COLO829 (cell line): Measurements from ENCODE around the gene MN1.
A peak's percentile ranks its signal among the peaks of the same experiment; 100 is the strongest.
"Not testable (repeated sequence)": the region's sequence is repeated elsewhere in the genome, so short reads cannot be mapped to it uniquely, and the experiment has no call there.

Source experiments
- DNase-seq: peaks from one replicate; pipeline ENCODE4 v3.0.0; 2012; ENCODE audit warnings: low spot score

The MN1 gene

DNA sequence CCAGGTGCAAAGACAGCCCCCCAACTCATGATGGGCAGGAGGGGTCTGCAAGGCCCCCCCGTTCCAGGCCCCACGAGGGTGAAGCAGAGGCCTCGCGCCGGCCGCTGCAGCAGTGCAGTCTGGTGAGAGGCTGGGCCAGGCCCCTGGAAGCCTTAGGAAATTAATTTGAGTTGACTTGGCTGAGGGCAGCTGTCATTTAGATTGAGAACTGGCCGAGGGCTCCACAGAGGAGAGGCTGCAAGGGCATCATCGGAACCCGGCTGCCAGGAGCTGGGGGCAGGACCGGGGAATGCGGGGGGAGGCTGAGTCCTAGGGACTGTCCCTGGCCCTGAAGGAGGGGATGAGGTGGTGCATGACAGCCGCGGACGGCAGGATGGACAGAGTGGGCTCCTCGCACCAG is 39.9 kb downstream of the MN1 start:
- DNase-seq = no peak

DNA sequence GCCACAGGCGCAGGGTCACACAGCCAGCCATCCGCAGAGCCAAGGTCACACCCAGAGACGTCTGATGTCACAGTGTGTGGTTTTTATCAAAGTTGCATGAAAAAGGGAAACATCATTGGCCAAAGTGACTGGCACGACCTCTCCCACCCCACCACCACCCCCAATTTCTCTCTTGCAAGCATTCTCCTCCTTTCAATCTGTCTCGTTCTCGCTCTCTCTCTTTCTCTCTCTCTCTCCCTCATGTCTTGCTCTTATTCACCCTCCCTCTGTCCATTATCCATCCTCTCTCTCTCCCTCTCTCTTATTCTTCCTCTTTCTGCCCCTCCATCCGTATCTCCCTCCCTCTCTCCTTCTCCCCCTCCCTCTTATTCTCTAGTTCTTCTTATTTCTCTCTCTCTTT is 40.6 kb downstream of the MN1 start:
- DNase-seq = no peak

DNA sequence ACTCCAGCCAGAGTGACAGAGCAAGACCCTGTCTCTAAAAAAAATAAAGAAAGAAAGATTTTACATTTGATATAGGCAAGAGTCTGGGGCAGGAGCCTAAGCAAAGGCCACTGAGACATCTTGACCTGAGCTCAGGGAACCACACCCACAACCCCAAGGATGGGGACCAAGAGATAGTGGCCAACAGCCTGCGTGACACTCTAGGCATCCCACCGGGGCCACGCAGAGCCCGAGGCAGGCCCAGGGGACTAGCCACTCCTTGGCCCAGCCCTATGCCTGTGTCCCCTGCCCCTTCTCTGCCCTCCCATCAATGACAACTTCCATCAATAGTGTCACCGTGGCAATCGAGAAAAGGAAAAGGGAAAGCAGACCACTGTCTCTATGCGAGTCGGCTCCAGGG is 41.1 kb downstream of the MN1 start:
- no peak for DNase-seq

DNA sequence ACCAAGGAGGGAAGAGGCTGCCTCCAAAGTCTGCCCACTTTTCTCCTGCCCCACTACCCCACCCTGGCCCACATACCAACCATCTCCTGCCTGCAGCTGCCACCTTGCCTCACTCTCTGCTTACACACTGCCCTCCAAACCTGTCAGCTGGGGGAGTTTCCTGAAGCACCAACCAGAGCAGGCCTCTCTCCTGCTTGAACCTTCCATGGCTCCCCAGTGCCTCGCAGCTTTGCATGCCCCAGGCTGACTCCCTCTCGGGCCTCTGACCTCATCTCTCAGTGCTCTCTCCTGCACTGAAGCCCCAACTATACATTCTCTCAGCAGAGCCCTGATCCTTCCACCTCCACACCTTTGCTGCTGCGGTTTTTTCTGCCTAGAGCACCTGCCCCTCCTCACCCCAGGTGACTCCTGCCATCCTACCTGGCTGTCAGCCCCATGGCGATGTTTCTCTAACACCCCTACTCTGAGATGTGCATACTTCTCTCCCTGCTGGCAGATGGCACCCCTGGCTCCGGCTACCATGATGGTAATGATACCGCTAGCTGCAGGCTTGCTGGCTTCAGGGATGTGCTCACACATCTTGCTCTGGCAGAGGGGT is 43.5 kb downstream of the MN1 start:
- DNase-seq = no peak

DNA sequence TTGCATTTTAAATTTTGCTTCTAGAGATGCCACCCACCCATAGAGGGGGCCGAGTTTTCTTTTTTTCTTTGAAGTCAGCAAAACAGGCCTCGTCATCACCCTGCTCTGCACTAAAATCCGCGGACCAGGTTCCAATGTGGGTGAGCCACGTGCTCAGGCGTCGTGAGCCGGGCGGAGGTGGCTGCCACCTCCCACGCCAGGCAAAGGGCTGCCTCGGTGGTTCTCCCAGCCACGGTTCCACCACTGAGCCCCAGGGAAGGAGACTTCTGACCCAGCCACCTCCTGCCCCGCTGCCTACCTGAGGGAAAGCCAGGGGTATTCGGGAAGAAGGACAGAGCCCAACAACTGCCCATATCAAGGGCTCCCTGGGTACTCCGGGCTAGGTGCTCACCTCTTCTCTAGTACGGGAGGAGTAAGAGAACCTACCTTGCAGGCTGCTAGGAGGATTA is 45.3 kb downstream of the MN1 start:
- no peak for DNase-seq

DNA sequence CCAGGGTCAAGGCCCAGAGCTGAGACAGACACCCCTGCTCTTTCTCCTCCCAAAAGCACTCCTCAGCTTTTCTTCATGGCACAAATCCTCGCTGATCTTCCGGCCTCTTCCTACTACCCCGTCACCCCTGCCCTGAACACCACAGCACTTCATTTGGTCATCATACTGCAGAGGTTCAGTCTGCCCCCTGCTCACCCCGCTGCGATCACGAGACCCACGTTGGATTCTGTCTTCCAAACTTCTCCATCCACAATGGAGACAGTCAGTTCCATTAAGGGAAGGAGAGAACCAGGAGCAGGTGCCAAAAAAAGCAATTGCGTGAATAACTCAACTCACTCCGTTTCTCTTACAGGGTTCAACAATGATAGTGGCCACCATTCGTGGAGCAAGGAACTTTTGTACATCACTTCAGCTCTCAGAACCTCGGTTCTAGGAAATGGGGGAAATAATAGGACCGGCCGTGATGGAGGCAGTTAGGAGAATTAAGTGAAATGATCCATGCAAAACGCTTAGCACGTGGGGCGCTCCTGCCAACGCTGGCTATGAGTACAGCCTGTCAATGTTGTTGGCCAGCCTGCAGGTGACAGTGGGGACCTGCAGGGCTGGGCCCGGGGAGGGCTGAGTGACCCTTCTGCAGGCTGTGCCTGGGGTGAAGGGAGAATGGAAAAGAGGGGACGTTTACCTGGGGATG is 45.9 kb downstream of the MN1 start:
- no peak for DNase-seq

DNA sequence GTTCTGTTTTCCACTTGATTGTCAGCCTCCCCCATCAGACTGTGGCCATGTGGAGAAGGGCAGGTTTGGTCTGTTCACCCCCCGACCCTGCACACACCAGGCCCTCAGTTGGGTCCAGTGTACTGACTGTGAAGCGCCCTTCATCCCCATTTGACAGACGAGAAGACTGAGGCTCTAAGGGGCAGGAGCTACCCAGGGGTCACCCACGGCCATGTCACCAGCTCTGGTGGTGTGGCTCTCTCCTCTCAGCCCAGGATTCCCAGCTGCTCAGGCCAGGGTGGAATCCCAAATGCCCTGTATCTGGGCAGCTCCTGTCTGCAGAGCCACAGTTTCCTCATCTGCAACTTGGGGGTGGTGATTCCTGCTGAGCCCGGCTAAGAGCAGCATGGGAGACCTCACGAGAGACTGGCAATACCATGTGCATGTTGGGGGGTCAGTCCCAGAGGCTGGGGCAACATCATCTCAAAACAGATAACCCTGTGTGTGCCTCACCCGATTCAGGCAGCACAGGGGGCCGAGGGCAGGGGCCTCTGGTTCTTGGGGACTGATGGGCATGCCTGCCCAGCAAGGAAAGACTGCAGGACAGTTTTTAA is 46.6 kb downstream of the MN1 start:
- no peak for DNase-seq

DNA sequence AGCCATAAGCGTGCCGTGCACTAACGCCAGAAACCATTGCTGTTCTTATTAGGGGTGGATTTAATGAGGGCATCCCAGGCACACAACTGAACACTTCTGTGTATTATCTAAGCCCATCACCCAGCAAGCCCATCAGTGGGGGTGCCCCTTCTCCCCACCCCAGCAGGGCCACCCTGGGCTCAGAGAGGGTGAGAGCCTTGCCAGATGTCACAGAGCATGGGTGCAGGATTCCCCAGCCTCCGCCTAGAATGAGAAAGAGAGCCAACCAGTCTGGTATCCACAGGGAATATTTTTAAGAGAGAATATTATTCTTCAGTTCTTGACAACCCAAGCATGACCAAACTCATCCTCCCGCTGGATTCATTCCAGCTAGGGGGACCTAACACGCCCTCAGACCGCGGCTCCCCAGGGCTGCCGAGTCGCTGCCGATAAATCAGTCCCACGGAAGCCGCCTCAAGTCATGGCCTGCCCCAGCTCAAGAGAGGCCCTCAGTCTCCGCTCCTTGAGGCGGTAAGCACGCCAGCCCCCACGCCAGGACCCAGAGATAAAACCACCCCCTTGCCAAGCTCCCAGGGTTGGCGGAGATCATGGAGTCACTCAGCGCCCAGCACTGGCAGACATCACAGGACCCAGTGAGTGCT is 47.2 kb downstream of the MN1 start:
- DNase-seq = no peak

DNA sequence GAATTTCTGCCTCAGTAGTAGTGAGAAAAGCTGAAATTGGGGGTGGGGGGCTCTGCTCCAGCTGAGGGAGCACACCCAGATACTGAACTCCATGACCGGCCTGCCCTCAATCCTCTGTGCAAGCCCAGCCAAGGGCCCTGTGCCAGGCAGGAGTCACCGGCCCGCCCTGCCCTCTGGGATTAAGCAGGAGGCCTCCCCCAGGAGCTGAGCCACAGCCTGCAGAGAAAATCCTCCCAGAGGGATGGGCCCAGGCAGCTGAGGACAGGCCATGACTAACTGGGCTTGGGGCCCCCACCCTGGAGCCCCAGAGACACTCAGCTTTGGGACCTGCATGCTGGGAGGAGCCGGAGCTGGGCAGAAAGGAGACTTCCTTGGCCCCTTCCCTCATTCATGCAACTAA is 48.8 kb downstream of the MN1 start:
- no peak for DNase-seq

DNA sequence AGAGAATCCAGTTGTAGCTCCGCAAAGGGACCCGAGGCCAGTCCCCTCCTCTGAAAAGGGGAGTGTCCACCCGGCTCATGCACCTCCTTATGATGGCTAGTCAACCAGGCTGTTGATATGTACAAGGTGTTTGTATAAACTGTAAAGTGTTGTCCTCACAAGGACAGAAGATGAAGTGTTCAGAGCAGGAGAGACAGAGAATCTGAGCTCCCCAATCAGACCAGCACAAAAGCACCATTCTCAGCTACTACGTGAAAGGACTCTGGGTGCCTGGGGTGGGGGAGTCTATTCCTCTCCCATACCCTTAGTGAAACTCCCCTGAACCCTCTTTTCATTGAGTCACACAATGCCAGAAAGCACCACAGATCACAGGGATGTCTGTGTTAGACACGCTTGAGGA is 49.4 kb downstream of the MN1 start:
- DNase-seq = no peak

DNA sequence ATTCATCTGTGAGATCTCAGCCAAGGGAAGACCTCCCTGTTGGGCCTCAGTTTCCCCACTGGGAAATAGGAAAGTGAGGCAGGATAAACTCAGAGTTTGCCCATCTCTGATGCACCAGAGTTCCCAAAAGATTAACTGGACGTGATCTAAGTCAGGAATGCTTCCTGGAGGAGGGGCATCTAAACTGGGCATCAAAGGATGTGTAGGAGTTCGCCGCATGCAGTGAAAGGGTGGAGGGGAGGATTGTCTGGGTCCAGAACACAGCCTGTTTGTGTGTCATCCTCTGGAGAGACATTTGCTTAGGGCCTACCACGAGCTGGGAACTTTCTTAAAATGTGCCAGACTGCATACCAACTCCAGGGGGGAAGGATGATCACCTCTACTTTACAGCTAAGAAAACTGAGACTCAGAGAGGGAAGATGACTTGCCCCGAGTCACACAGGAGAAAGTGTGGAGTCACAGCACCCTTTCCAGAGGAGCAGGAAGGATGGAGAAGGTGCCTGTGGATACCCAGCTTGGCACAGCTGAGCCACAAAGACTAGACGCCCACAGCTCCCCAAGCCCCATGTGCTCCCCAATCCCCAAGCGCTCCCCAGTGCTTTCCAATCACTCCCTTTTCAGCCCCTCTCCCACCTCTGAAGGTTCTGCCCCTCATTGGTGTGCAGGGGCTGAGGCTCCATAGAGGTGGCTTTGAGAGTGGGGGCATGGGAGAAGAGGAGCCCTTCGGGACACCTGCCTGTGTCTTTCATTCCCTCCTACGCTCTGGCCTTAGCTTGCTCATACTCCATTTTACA is 50.1 kb downstream of the MN1 start:
- peak; percentile 52 for DNase-seq

DNA sequence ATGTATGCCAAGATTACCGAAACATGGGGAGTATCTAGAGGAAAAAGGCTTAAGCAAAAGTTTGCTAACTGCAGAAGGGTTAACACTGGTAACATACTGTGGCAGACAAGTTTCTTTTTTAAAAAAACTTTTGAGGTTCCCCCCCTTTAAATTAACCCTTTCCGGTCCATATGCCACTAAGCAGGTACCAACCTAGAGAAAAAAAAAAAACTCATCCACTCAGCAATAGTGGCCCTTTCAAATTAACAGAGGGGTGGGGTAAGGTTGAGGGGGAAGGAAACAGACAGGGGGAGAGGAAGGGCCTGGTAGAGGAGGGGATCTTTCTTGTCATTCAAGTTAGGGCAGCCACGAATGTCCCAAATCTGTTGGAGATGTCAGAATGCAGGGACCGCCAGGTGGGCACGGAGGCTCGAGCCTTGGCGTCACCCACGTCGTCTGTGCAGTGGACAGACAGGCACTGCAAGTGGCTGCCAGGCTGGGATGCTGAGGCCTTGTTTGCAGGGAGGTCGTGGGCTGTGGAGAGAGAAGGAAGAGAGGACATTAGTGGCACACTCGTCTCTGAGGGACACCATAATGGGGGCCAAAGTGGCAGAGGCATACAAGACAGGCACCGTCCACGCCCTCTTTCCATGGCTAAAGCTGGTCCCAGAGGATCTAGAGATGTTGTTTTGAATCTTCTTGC is 50.8 kb downstream of the MN1 start:
- DNase-seq = no peak

DNA sequence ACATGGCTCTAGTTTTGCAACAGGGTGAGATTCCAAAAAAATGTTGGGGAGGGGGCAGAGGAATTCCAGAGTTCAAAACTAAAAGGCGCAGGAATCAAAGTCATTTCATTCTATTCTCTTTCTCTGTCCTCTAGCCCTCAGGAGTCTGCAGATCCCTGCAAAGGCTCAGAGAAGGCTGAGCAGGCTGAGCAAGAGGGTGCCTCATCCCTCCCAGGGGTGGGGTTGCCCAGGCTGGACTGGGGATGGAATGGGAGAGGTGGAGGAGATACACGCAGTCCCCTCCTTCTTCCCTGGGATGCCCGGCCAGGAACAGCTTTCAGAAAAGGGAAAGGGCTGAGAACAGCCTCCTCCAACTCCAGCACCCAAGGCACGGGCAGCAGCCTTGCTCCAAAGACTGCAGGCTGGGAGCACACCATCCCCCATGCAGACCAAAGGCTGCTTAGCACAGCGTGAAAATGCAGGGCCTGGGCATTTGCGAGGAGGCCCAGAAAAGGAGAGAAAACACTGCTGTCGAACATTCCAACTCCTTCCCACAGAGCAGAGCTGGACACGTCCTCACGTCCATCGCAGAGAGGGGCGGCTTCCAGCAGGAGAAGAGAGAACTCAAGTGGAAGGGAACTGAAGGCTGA is 51.8 kb downstream of the MN1 start:
- DNase-seq = no peak

DNA sequence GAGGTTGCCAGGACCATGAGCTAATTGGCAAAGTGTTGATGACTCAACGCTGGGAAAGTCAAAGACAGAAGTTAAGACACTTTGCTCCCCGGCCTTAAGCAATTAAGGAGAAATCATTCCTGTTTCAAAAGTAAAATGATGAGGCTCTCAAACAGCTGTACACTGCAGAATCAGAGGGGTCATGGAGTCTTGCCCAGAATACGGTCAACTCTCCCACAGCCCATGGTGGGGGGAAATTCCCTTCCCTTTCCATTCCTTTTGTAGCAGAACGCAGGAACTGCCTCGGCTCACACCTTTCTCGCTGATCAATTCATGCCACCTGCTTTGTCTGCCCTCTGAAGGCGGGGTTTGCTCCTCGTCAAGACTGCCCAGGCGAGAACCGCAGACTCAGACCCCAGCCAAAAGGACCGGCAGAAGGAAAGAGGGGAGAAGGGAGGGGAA is 52.8 kb downstream of the MN1 start:
- DNase-seq = no peak

DNA sequence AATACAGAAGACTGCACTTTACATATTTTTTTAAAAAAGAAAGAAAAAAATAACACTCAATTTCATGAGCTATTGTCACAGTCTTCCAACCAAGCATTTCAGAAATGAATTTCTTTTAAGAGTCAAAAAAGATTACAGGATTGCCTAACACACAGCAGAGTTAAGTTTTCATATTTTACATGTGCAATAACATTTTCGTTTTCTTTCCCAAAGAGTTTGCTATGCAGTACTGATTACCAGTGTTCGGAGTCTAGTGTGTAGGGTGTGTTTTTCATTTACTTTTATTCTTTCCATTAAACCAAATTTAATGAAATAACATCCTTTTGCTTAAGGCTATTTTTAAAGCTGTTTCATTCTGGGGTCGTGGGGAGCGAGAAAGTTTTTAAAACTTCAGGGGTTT is 53.2 kb downstream of the MN1 start:
- no peak for DNase-seq

DNA sequence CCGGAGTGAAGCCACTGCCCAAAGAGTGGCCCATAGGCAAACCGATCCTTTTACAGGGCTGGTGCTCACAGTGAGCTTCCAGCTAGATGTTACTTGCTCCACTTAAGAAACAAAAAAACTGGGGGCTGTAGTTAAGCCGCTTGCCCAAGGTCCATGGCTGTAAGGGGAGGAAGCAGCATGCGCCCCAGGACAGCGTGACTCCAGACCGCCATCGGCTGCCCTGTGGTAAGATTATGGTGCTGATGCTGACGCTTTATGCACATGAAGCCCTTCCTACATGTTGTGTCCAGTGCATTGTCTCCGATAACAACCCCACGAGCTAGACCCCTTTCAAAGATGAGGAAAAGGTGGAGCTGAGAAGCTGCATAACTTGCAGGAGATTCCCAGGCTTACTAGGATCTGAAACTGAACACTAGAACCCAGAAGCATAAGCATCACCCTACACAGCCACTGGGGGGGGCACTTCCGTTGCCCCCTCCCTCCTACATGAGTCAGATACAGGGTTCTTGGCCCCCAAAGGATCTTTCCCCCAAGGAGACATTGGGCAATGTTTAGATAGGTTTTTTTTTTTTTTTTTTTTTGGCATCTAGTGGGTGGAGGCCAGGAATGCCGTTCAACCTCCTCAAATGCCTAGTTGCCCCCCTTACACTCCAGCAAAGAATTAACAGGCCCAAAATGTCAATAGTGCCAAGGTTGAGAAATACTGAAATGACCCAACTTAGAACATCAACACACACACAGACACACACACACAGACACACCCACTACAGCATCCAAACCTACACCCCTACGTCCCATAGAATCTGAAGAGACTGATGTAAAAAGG is 53.9 kb downstream of the MN1 start:
- no peak for DNase-seq

DNA sequence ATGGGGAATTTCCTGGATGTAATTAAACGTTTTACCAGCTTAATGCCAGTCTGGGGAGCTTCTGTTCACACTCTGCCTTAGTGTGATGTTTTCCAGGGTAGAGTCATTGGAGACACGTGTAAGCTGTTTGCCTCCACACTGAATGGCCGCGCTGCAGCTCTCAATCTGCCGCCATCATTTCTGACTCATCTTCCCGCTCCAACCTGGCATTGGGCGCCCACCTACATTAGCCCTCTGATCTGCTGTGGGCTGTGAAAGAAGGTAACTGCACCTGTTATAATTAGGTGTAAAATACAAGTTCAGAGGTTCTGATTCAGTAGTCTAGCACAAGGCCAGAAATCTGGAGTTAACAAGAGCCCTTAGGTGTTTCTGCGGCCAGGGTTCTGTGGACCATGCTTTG is 54.6 kb downstream of the MN1 start:
- no peak for DNase-seq

DNA sequence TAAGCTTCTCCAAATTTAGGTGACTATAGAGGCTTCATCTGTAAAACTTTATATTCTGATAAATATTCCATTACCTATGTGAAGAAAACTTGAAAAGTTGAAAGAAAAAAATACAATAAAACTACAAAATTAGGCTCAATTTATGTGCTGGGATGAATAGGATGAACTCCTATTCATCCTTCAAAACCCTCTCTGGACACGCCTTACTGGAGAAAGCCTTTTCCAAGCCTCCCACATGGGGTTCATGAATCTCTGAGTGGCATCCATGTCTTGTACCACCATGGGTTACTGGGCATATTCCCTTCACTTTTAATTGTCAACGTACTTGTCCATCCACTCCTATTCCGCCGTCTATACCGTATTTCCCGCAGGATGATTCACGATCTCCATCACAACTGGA is 55.7 kb downstream of the MN1 start:
- DNase-seq = no peak

DNA sequence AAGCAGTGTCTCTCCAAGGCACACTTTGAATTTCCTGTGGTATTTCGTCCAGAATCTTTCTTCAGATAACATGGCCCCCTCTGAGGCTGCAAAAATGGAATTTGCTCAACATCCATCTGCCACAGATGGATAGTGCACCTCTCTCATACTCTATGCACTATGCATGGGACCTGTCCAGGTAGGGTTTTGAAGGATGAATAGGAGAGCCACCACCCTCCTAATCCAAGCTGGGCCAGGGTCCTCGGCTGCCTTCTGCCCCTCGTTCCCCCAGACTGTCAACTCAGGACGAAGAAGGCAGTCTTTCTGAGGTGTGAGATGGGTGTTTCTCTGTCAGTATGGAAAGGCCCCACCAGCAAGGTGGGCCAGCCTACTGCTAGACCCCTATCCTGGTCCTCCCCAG is 56.4 kb downstream of the MN1 start:
- no peak for DNase-seq

DNA sequence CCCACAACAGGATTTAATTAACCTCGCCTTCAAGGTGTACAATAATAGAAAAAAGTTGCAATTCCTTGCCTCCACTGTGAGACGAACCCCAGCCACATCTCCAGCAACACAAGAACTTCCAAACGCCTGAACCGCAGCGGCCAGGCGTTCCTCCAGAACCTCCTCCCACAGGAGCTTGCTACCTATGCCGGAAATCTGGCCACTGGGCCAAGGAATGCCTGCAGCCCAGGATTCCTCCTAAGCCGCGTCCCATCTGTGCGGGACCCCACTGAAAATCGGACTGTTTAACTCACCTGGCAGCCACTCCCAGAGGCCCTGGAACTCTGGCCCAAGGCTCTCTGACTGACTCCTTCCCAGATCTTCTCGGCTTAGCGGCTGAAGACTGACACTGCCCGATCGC is 57.5 kb downstream of the MN1 start:
- not testable (repeated sequence) for DNase-seq
